Measurements from ENCODE around the gene IL21.

Gene IL21

GRCh38 chr4:122625156-122625555 lies 4.3 kb upstream of the IL21 start:
- Mint-ChIP-seq H3K4me1 (no peaks in the 10 kb centered on the region), H3K36me3 (ENCODE audit: low read depth) (no peaks in the 10 kb centered on the region), H3K4me3 (no peak overlapping the region), H3K9me3 (no peaks in the 10 kb centered on the region), H3K27ac (no peak overlapping the region), H3K27me3 (ENCODE audit: low read depth, poor library complexity) (peaks cover 4% of the 10 kb centered on the region)
- TF ChIP-seq CTCF (IDR thresholded peaks at IDR 0.05), result no peak
- DNase-seq, result no peak

GRCh38 chr4:122624205-122624604 lies 3.3 kb upstream of the IL21 start:
- no peak for TF ChIP-seq CTCF (IDR thresholded peaks at IDR 0.05)
- H3K27ac Mint-ChIP-seq, result no peak overlapping the region
- H3K36me3 Mint-ChIP-seq (ENCODE audit: low read depth), result no peaks in the 10 kb centered on the region
- H3K4me3 Mint-ChIP-seq, result no peak overlapping the region
- H3K27me3 Mint-ChIP-seq (ENCODE audit: low read depth, poor library complexity), result peaks cover 4% of the 10 kb centered on the region
- DNase-seq, result no peak
- H3K9me3 Mint-ChIP-seq, result no peaks in the 10 kb centered on the region
- H3K4me1 Mint-ChIP-seq, result no peaks in the 10 kb centered on the region

- Mint-ChIP-seq H3K27ac (no peak overlapping the region), H3K36me3 (ENCODE audit: low read depth) (no peaks in the 10 kb centered on the region), H3K27me3 (ENCODE audit: low read depth, poor library complexity) (peaks cover 4% of the 10 kb centered on the region), H3K9me3 (no peaks in the 10 kb centered on the region), H3K4me1 (no peaks in the 10 kb centered on the region), H3K4me3 (no peak overlapping the region)
- TF ChIP-seq CTCF (IDR thresholded peaks at IDR 0.05), result no peak
- DNase-seq, result no peak
These were observed 2.8 kb upstream of the IL21 start for GRCh38 chr4:122623637-122624166.

GRCh38 chr4:122622400-122622799 lies 1.5 kb upstream of the IL21 start:
- no peak for TF ChIP-seq CTCF (IDR thresholded peaks at IDR 0.05)
- H3K36me3 Mint-ChIP-seq (ENCODE audit: low read depth), result no peaks in the 10 kb centered on the region
- peaks cover 4% of the 10 kb centered on the region for H3K27me3 Mint-ChIP-seq (ENCODE audit: low read depth, poor library complexity)
- no peaks in the 10 kb centered on the region for H3K4me1 Mint-ChIP-seq
- DNase-seq, result no peak
- H3K4me3 Mint-ChIP-seq, result no peak overlapping the region
- H3K27ac Mint-ChIP-seq, result no peak overlapping the region
- no peaks in the 10 kb centered on the region for H3K9me3 Mint-ChIP-seq

- H3K9me3 Mint-ChIP-seq, result no peaks in the 10 kb centered on the region
- no peak overlapping the region for H3K27ac Mint-ChIP-seq
- no peak overlapping the region for H3K4me3 Mint-ChIP-seq
- no peaks in the 10 kb centered on the region for H3K4me1 Mint-ChIP-seq
- no peak for DNase-seq
- TF ChIP-seq CTCF (IDR thresholded peaks at IDR 0.05), result no peak
- H3K36me3 Mint-ChIP-seq (ENCODE audit: low read depth), result no peaks in the 10 kb centered on the region
- no peaks in the 10 kb centered on the region for H3K27me3 Mint-ChIP-seq (ENCODE audit: low read depth, poor library complexity)
These were observed 1.3 kb downstream of the IL21 start for GRCh38 chr4:122619611-122620010.

All from nephron progenitor cell (in vitro differentiated cells).